Ascending aorta (tissue), 2 donors: Measurements from ENCODE around the gene FARP1. TPM values are rescaled to one million over a fixed set of nuclear protein-coding genes. Genes with fewer than 3 reads are reported as not detected.

Source experiments
- DNase-seq, 2 donors: peaks; one replicate each; pipeline ENCODE4 v3.0.0-alpha.2; 2019; ENCODE audit warnings: low spot score in 2 of 2
- H3K27ac ChIP-seq, 2 donors: fragments of 200-600 bp; sonication (generic); one replicate each; pipeline ENCODE4 v1.5.1; 2016 to 2017; ENCODE audit warnings: mild to moderate bottlenecking in 1 of 2
- H3K27me3 ChIP-seq: fragments of 200-600 bp; sonication (generic); one replicate; pipeline ENCODE4 v1.5.1; 2017
- H3K36me3 ChIP-seq, 2 donors: fragments of 200-600 bp; sonication (generic); one replicate each; pipeline ENCODE4 v1.5.1; 2016
- H3K4me1 ChIP-seq, 2 donors: fragments of 200-600 bp; sonication (generic); one replicate each; pipeline ENCODE4 v1.5.1; 2016 to 2017; ENCODE audit warnings: mild to moderate bottlenecking in 1 of 2
- H3K4me3 ChIP-seq, 2 donors: fragments of 200-600 bp; sonication (generic); one replicate each; pipeline ENCODE4 v1.5.1; 2016 to 2017; ENCODE audit warnings: mild to moderate bottlenecking in 1 of 2
- H3K9me3 ChIP-seq, 2 donors: fragments of 200-600 bp; sonication (generic); one replicate each; pipeline ENCODE4 v1.5.1; 2016
- CTCF ChIP-seq, 3 experiments: fragments of 200-600 bp in 2 of 3; fragments of 450-650 bp in 1 of 3; sonication (generic) in 2 of 3; IDR thresholded peaks; one replicate each; pipeline ENCODE4 v1.5.1; 2016 to 2019; ENCODE audit warnings: antibody characterized with exemption in 3 of 3, mild to moderate bottlenecking in 1 of 3, moderate library complexity in 1 of 3
- intact Hi-C: fragments of 100-400 bp; cut with DNase I; formaldehyde crosslinking; loops from one replicate; pipeline ENCODE4 v1.15.1; 2023
- total RNA-seq: library from RNA; depleted of rRNA; stranded (reverse); fragments of >200 nt; gene quantifications from one replicate; pipeline ENCODE4 v1.1.0, GENCODE V29; 2016

Gene FARP1
- total RNA-seq, 1 donor from 2014 or later, result 80.8 TPM

DNA sequence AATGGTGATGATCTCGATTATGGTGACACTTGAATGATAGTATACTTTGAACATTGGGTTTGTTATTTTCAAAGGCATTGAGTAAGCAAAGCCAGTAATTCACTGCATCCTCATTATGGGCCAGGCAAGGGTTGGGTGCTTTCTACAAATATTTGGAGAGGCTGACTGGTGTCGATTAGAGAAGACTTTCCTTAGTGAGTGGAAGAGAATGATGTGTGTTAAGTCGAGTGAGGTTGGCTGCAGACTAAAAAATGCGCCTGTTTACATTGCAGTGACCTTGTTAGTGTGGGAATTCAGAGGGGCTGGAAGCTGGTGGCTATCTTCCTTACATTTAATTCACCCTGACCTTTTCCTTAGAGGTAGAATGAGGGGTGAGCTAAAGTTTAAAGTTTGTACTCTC lies 56.6 kb downstream of the FARP1 start:
- H3K4me1 ChIP-seq, result no peaks in the 10 kb centered on the region
- intact Hi-C loops, result no loop called here
- H3K4me3 ChIP-seq, result no peak overlapping the region
- no peak for TF ChIP-seq CTCF (IDR thresholded peaks at IDR 0.05)
- no peaks in the 10 kb centered on the region for H3K36me3 ChIP-seq
- no peaks in the 10 kb centered on the region for H3K9me3 ChIP-seq
- H3K27me3 ChIP-seq, result no peaks in the 10 kb centered on the region
- no peak for DNase-seq
- H3K27ac ChIP-seq, result no peak overlapping the region

- Histone ChIP-seq H3K9me3 (peaks cover 0 to 8% of the 10 kb centered on the region in 2 donors), H3K4me3 (no peak overlapping the region), H3K27ac (no peak overlapping the region), H3K4me1 (no peaks in the 10 kb centered on the region), H3K27me3 (no peaks in the 10 kb centered on the region), H3K36me3 (no peaks in the 10 kb centered on the region)
- intact Hi-C loops, result no loop called here
- no peak for TF ChIP-seq CTCF (IDR thresholded peaks at IDR 0.05)
- no peak for DNase-seq
Measured at GRCh38 chr13:98200211-98200878, 57.5 kb downstream of the FARP1 start.

DNA sequence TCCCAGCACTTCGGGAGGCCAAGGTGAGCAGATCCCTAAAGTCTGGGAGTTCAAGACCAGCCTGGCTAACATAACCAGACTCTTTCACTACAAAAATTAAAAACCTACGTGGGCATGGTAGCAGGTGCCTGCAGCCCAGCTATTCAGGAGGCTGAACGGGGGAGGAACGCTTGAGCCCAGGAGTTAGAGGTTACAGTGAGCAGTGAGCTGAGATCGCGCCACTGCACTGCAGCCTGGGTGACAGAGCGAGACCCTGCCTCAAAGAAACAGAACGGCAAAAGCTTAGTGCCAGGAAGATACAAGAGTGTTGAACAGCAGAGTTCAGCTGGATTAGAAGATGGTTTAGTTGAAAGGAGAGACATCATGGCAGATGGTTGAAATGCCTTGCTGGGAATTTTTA lies 58.3 kb downstream of the FARP1 start:
- Histone ChIP-seq H3K27ac (no peak overlapping the region), H3K36me3 (no peaks in the 10 kb centered on the region), H3K4me1 (no peaks in the 10 kb centered on the region), H3K9me3 (peaks cover 0 to 16% of the 10 kb centered on the region in 2 donors), H3K27me3 (no peaks in the 10 kb centered on the region), H3K4me3 (no peak overlapping the region)
- DNase-seq, result no peak
- intact Hi-C loops, result no loop called here
- no peak for TF ChIP-seq CTCF (IDR thresholded peaks at IDR 0.05)

DNA sequence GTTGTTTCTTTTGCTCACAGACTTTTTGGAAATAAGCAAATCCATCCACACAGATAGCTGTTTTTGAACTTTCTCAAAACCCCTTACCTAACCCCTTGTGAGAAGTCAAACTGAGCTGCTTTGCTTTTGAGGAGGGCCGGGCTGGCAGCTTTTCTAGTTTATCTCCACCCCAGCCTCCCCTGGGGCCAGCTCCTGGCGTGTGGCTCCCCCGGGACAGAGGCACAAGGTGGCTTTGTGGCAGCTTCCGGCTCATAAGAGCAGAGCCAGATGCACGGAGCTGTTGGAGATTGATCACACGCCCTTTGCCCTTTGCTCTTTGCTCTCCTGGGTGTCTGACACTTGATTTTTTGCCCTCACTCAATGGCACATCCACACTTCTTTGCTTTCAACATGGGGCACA lies 59.1 kb downstream of the FARP1 start:
- Histone ChIP-seq H3K4me1 (no peaks in the 10 kb centered on the region), H3K9me3 (peaks cover 0 to 19% of the 10 kb centered on the region in 2 donors), H3K36me3 (no peaks in the 10 kb centered on the region), H3K4me3 (no peak overlapping the region), H3K27me3 (no peaks in the 10 kb centered on the region), H3K27ac (no peak overlapping the region)
- no peak for DNase-seq
- intact Hi-C loops, result no loop called here
- no peak for TF ChIP-seq CTCF (IDR thresholded peaks at IDR 0.05)

DNA sequence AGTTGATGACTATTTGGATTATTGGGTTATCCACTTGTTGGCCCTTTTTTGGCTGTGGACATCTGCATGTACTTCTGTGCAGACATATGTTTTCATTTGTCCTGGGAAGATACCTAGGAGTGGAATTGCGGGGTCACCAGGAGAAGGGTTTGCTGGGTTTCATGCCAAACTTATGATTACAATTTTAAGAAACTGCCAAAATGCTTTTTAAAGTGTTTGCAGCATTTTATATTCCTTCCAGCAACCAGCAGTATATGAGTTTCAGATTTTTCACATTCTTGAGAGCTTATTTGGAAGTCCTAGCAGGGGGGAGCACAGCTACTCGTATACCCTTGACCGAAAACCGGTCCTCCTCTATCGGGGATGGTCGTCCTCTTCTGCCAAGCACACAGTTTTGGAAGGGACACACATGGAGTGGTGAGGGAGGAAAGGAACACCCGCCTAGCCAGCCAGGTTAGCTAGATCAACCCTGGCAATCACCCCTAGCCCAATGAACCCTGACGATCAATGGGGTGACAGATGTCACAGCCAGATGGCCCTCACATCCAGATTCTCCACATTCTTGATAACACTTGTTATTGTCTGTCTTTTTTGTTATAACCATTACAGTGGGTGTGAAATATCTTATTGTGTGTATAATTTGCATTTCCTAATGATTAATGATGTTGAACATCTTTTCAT lies 60.9 kb downstream of the FARP1 start:
- no peak for TF ChIP-seq CTCF (IDR thresholded peaks at IDR 0.05)
- no peak overlapping the region for H3K27ac ChIP-seq
- no peak overlapping the region for H3K4me3 ChIP-seq
- H3K9me3 ChIP-seq, result peaks cover 0 to 19% of the 10 kb centered on the region in 2 donors
- intact Hi-C loops, result no loop called here
- H3K4me1 ChIP-seq, result no peaks in the 10 kb centered on the region
- DNase-seq, result no peak
- H3K27me3 ChIP-seq, result no peaks in the 10 kb centered on the region
- no peaks in the 10 kb centered on the region for H3K36me3 ChIP-seq
